ENCODE measurements around the gene C19orf33. TPM values are rescaled to one million over a fixed set of nuclear protein-coding genes. Genes with fewer than 3 reads are reported as not detected.

The C19orf33 gene
- total RNA-seq, 2 donors from 2014 or later, result 6.7 TPM; not detected in 1

GRCh38 chr19:38294090-38294489 lies 10.0 kb upstream of the C19orf33 start:
- no peak for DNase-seq (ENCODE audit: low spot score)
- TF ChIP-seq, protein P1, sequence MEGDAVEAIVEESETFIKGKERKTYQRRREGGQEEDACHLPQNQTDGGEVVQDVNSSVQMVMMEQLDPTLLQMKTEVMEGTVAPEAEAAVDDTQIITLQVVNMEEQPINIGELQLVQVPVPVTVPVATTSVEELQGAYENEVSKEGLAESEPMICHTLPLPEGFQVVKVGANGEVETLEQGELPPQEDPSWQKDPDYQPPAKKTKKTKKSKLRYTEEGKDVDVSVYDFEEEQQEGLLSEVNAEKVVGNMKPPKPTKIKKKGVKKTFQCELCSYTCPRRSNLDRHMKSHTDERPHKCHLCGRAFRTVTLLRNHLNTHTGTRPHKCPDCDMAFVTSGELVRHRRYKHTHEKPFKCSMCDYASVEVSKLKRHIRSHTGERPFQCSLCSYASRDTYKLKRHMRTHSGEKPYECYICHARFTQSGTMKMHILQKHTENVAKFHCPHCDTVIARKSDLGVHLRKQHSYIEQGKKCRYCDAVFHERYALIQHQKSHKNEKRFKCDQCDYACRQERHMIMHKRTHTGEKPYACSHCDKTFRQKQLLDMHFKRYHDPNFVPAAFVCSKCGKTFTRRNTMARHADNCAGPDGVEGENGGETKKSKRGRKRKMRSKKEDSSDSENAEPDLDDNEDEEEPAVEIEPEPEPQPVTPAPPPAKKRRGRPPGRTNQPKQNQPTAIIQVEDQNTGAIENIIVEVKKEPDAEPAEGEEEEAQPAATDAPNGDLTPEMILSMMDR (IDR thresholded peaks at IDR 0.05), result no peak

GRCh38 chr19:38298821-38299680 lies 5.0 kb upstream of the C19orf33 start:
- TF ChIP-seq, protein P1 (IDR thresholded peaks at IDR 0.05), result no peak
- Histone ChIP-seq H3K36me3 (peaks cover 10% of the 10 kb centered on the region), H3K4me3 (no peak overlapping the region), H3K4me1 (ENCODE audit: control insufficient read depth in 1 of 2, low read depth in 2 of 2) (peaks cover 2 to 16% of the 10 kb centered on the region in 2 donors), H3K27me3 (replicated peaks; ENCODE audit: insufficient read depth) (no peaks in the 10 kb centered on the region), H3K27ac (peak overlapping the region; percentile 71 to 79), H3K9me3 (no peaks in the 10 kb centered on the region)
- no peak for ATAC-seq (ENCODE audit: insufficient number of reproducible peaks, low FRiP score, low read depth)
- DNase-seq (ENCODE audit: low spot score), result no peak

More at GRCh38 chr19:38294090-38294489, 10.0 kb upstream of the C19orf33 start:
- no peaks in the 10 kb centered on the region for H3K9me3 ChIP-seq
- no peak for ATAC-seq (ENCODE audit: insufficient number of reproducible peaks, low FRiP score, low read depth)
- no peak overlapping the region for H3K4me3 ChIP-seq
- H3K27ac ChIP-seq, result no peak overlapping the region
- H3K36me3 ChIP-seq, result peaks cover 44% of the 10 kb centered on the region
- no peaks in the 10 kb centered on the region for H3K27me3 ChIP-seq (replicated peaks; ENCODE audit: insufficient read depth)
- H3K4me1 ChIP-seq (ENCODE audit: control insufficient read depth in 1 of 2, low read depth in 2 of 2), result peaks cover 0 to 10% of the 10 kb centered on the region in 2 donors

DNA sequence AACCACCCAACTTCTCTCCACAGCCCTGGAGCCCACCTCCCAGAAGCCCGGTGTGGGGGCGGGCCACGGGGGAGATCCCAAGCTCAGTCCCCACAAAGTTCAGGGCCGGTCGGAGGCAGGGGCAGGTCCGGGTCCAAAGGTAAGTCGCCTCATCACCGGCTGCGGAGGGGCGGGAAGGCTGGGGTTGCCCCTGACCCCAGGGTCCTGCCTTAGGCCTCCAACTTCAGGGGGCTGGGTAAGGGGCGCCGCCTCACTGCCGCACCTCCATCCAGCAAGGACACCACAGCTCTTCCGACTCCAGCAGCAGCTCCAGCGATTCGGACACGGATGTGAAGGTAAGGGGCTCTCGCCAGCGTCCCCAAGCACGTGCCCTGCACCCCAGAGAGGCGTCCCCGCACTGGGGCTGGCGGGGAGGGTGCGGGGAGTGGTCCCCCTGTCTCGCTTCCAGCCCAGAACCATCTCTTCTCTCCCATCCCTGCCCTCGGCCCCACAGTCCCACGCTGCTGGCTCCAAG lies 358 bp downstream of the C19orf33 start:
- TF ChIP-seq, protein P1 (IDR thresholded peaks at IDR 0.05), result no peak
- Histone ChIP-seq H3K4me1 (ENCODE audit: control insufficient read depth in 1 of 2, low read depth in 2 of 2) (peaks cover 1 to 2% of the 10 kb centered on the region in 2 donors), H3K27ac (no peak overlapping the region), H3K4me3 (no peak overlapping the region), H3K27me3 (replicated peaks; ENCODE audit: insufficient read depth) (no peaks in the 10 kb centered on the region), H3K36me3 (peaks cover 21% of the 10 kb centered on the region), H3K9me3 (no peaks in the 10 kb centered on the region)
- DNase-seq (ENCODE audit: low spot score), result no peak
- no peak for ATAC-seq (ENCODE audit: insufficient number of reproducible peaks, low FRiP score, low read depth)

DNA sequence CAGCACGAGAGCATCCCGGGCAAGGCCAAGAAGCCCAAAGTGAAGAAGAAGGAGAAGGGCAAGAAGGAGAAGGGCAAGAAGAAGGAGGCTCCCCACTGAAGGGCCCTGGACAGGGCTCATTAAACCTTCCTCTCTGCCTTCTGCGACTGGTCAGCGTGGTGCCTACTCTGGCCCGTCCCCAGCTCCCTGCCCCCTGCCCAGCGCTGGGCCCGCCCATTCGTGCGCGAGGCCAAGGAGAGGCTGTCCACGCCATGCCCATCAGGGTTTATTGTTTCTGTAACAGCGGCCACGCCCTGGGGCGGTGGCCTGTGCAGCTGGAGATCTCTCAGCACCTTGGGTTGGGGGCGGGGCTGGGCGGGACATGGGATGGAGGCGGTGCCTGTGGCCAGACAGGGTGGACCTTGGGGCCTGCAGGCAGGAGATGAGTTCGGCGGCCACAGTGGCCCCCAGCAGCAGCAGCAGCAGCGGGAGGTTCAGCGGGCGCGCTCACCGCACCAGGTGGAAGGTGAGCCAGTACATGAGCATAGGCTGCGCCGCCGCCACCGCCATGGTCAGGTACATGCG lies 897 bp downstream of the C19orf33 start:
- Histone ChIP-seq H3K27me3 (replicated peaks; ENCODE audit: insufficient read depth) (no peaks in the 10 kb centered on the region), H3K36me3 (peaks cover 21% of the 10 kb centered on the region), H3K27ac (no peak overlapping the region), H3K4me3 (no peak overlapping the region), H3K4me1 (ENCODE audit: control insufficient read depth in 1 of 2, low read depth in 2 of 2) (no peaks in the 10 kb centered on the region), H3K9me3 (no peaks in the 10 kb centered on the region)
- ATAC-seq (ENCODE audit: insufficient number of reproducible peaks, low FRiP score, low read depth) (no peak), DNase-seq (ENCODE audit: low spot score) (no peak)
- TF ChIP-seq, protein P1 (IDR thresholded peaks at IDR 0.05), result no peak

- no peaks in the 10 kb centered on the region for H3K27me3 ChIP-seq (replicated peaks; ENCODE audit: insufficient read depth)
- ATAC-seq (ENCODE audit: insufficient number of reproducible peaks, low FRiP score, low read depth) (no peak), DNase-seq (ENCODE audit: low spot score) (no peak)
- no peaks in the 10 kb centered on the region for H3K9me3 ChIP-seq
- no peak overlapping the region for H3K27ac ChIP-seq
- H3K4me1 ChIP-seq (ENCODE audit: control insufficient read depth in 1 of 2, low read depth in 2 of 2), result no peaks in the 10 kb centered on the region
- H3K36me3 ChIP-seq, result peaks cover 21% of the 10 kb centered on the region
- H3K4me3 ChIP-seq, result no peak overlapping the region
- TF ChIP-seq, protein P1 (IDR thresholded peaks at IDR 0.05), result no peak
Observed at GRCh38 chr19:38306236-38306635, 2.2 kb downstream of the C19orf33 start.
